GM18858 (cell line): ENCODE measurements around the gene MAGEB5.
"Not testable (repeated sequence)": the region's sequence is repeated elsewhere in the genome, so short reads cannot be mapped to it uniquely, and the experiment has no call there.

Experiments
- ATAC-seq: cut with Tn5 transposase; IDR thresholded peaks from one replicate; pipeline ENCODE4 v1.9.1; 2021; ENCODE audit not compliant: unreplicated experiment

MAGEB5 gene

GRCh38 chrX:26215869-26216268 lies at the start of gene MAGEB5:
Gene MAGEB5, plus strand, starts transcription at chrX:26216169. Its CDS starts 1,133 bp downstream, at chrX:26217302.
- ATAC-seq: no peak

GRCh38 chrX:26192204-26192603 lies 23.8 kb upstream of the MAGEB5 start, which contains the start of gene MAGEB6:
Gene MAGEB6, plus strand, starts transcription at chrX:26192440. Its CDS starts 1,407 bp downstream, at chrX:26193847.
- no peak for ATAC-seq

- ATAC-seq: no peak
Measured at GRCh38 chrX:26203561-26203960, 12.4 kb upstream of the MAGEB5 start.

GRCh38 chrX:26204717-26205116 lies 11.3 kb upstream of the MAGEB5 start:
- ATAC-seq: not testable (repeated sequence)

GRCh38 chrX:26208012-26208411 lies 8.0 kb upstream of the MAGEB5 start:
- ATAC-seq: no peak

- no peak for ATAC-seq
Measured at GRCh38 chrX:26219351-26219750, 3.4 kb downstream of the MAGEB5 start.

- no peak for ATAC-seq
Measured at GRCh38 chrX:26234177-26234576, 18.2 kb downstream of the MAGEB5 start.

- no peak for ATAC-seq
Measured at GRCh38 chrX:26253526-26253925, 37.6 kb downstream of the MAGEB5 start.

- ATAC-seq: no peak
Measured at GRCh38 chrX:26254436-26254835, 38.5 kb downstream of the MAGEB5 start.

GRCh38 chrX:26262121-26262523 lies 46.2 kb downstream of the MAGEB5 start:
- no peak for ATAC-seq
